Hepatocyte (in vitro differentiated cells): ENCODE data around the gene KCP. TPM values are rescaled to one million over a fixed set of nuclear protein-coding genes. Genes with fewer than 3 reads are reported as not detected.

Experiments used
- DNase-seq: peaks from one replicate; pipeline ENCODE4 v3.0.0-alpha.2; 2016; ENCODE audit warnings: low spot score
- H2AFZ ChIP-seq: fragments of 200-600 bp; sonication (generic); 2 replicates; pipeline ENCODE4 v1.6.0; 2016; ENCODE audit warnings: antibody characterized with exemption, mild to moderate bottlenecking
- H3K27ac ChIP-seq: fragments of 200-600 bp; sonication (generic); 2 replicates; pipeline ENCODE4 v1.5.1; 2016; ENCODE audit warnings: mild to moderate bottlenecking
- H3K27me3 ChIP-seq: fragments of 200-600 bp; sonication (generic); 2 replicates; pipeline ENCODE4 v1.6.1; 2016
- H3K36me3 ChIP-seq: fragments of 200-600 bp; sonication (generic); replicated peaks from 2 replicates; pipeline ENCODE4 v1.5.1; 2016; ENCODE audit warnings: low read depth; ENCODE audit not compliant: insufficient read depth
- H3K4me1 ChIP-seq: fragments of 200-600 bp; sonication (generic); 2 replicates; pipeline ENCODE4 v1.5.1; 2016; ENCODE audit warnings: mild to moderate bottlenecking, moderate library complexity; ENCODE audit not compliant: insufficient read depth
- H3K4me2 ChIP-seq: fragments of 200-600 bp; sonication (generic); 2 replicates; pipeline ENCODE4 v1.6.0; 2016
- H3K4me3 ChIP-seq: fragments of 200-600 bp; sonication (generic); 2 replicates; pipeline ENCODE4 v1.5.1; 2016; ENCODE audit warnings: mild to moderate bottlenecking
- H3K79me2 ChIP-seq: fragments of 200-600 bp; sonication (generic); 2 replicates; pipeline ENCODE4 v1.6.0; 2017; ENCODE audit warnings: mild to moderate bottlenecking
- H3K9me2 ChIP-seq: fragments of 200-600 bp; sonication (generic); replicated peaks from 2 replicates; pipeline ENCODE4 v1.6.0; 2017; ENCODE audit warnings: mild to moderate bottlenecking; ENCODE audit not compliant: insufficient read depth
- H3K9me3 ChIP-seq: fragments of 200-600 bp; sonication (generic); 2 replicates; pipeline ENCODE4 v1.5.1; 2016; ENCODE audit warnings: low read depth, mild to moderate bottlenecking
- H4K20me1 ChIP-seq: fragments of 200-600 bp; sonication (generic); 2 replicates; pipeline ENCODE4 v1.6.0; 2016; ENCODE audit warnings: mild to moderate bottlenecking; ENCODE audit not compliant: insufficient read depth, poor library complexity, severe bottlenecking
- EZH2 ChIP-seq: fragments of 200-600 bp; sonication (generic); IDR thresholded peaks from 2 replicates; pipeline ENCODE4 v1.6.1; 2016; ENCODE audit warnings: antibody characterized with exemption, mild to moderate bottlenecking, borderline replicate concordance
- EZH2phosphoT487 ChIP-seq: fragments of 200-600 bp; sonication (generic); IDR thresholded peaks from one replicate; pipeline ENCODE4 v1.6.1; 2018; ENCODE audit warnings: antibody characterized with exemption, mild to moderate bottlenecking, low read depth, moderate library complexity; ENCODE audit not compliant: unreplicated experiment, severe bottlenecking
- WGBS: methylation state at CpG from one replicate; pipeline ENCODE4 v1.1.6; 2016; ENCODE audit warnings: low lambda C conversion rate; ENCODE audit errors: missing lambda C conversion rate; 5-methylcytosine and 5-hydroxymethylcytosine counted together
- polyA plus RNA-seq: library from polyadenylated mRNA; unstranded; fragments of >200 nt; fragmentation: Nextera tagmentation; extraction: Ambion mirVana; gene quantifications from 2 replicates; pipeline ENCODE4 v1.2.1, GENCODE V29; 2016
- total RNA-seq: library from RNA; depleted of rRNA; stranded (reverse); fragments of >200 nt; gene quantifications from 2 replicates; pipeline ENCODE4 v1.2.3, GENCODE V29; 2014
- TF ChIP-seq, protein P1 (sequence below): fragments of 200-600 bp; sonication (generic); IDR thresholded peaks from 2 replicates; pipeline ENCODE4 v1.5.1; 2016; ENCODE audit warnings: antibody characterized with exemption, mild to moderate bottlenecking; ENCODE audit not compliant: poor library complexity

Gene KCP
- total and polyA plus RNA-seq, 2 experiments from 2014 or later: 0.40 to 2.4 TPM

DNA sequence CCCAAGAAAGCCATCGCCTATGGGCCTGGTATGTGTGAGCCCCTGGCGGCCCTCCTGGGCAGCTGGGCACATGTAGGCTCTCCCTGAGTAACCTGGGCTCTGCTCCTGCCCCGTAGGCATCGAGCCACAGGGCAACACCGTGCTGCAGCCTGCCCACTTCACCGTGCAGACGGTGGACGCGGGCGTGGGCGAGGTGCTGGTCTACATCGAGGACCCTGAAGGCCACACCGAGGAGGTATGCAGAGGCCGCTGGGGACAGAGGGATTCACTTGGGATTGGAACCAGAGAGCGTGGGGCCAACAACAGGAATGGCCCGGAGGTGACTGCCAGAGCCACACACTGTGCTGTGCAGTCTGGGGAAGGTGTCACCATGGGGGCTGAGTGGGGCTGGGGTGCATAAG lies 73.0 kb downstream of the KCP start:
- Histone ChIP-seq H3K4me2 (no peak overlapping the region), H3K27me3 (no peaks in the 10 kb centered on the region), H3K36me3 (no peaks in the 10 kb centered on the region), H3K9me3 (no peaks in the 10 kb centered on the region), H3K9me2 (no peaks in the 10 kb centered on the region), H3K4me3 (no peak overlapping the region), H4K20me1 (no peaks in the 10 kb centered on the region), H3K79me2 (no peaks in the 10 kb centered on the region), H2AFZ (no peak overlapping the region), H3K27ac (no peak overlapping the region), H3K4me1 (peaks cover 19% of the 10 kb centered on the region)
- no peak for DNase-seq
- no peak for TF ChIP-seq EZH2phosphoT487
- TF ChIP-seq, protein P1, sequence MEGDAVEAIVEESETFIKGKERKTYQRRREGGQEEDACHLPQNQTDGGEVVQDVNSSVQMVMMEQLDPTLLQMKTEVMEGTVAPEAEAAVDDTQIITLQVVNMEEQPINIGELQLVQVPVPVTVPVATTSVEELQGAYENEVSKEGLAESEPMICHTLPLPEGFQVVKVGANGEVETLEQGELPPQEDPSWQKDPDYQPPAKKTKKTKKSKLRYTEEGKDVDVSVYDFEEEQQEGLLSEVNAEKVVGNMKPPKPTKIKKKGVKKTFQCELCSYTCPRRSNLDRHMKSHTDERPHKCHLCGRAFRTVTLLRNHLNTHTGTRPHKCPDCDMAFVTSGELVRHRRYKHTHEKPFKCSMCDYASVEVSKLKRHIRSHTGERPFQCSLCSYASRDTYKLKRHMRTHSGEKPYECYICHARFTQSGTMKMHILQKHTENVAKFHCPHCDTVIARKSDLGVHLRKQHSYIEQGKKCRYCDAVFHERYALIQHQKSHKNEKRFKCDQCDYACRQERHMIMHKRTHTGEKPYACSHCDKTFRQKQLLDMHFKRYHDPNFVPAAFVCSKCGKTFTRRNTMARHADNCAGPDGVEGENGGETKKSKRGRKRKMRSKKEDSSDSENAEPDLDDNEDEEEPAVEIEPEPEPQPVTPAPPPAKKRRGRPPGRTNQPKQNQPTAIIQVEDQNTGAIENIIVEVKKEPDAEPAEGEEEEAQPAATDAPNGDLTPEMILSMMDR: no peak
- TF ChIP-seq EZH2: no peak
- 95% methylated on average over 16 of the region's 16 CpGs for WGBS

DNA sequence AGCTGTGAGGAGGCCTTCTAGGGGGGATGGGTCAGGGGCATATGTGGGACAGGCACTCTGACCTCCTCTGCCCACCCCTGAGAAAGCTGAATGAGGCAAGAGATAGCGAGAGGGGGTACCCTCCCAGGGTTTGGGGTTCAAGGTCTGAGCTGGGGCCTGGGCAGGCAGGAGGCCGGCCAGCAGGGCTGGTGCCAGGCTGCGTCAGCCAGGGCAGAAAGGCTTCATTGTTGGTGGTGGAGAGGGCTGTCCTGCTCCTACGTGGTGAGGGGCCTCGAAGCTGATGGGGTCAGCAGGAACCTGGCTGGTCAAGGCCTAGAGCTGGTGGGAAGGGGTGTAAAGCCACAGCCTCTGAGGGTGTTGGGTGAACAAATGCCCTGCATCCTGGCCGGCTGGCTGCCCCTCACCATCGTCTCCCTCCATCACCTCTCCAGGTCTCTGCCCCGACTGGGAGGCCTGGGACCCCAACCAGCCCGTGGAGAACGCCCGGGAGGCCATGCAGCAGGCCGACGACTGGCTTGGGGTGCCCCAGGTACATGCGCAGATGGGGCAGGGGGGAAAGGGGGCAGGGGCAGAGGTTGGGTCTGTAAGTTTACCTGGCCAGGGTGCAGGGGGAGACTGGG lies 73.7 kb downstream of the KCP start:
- no peaks in the 10 kb centered on the region for H3K79me2 ChIP-seq
- H4K20me1 ChIP-seq: no peaks in the 10 kb centered on the region
- no peak for DNase-seq
- no peak overlapping the region for H3K27ac ChIP-seq
- no peak overlapping the region for H3K4me2 ChIP-seq
- H3K36me3 ChIP-seq: no peaks in the 10 kb centered on the region
- TF ChIP-seq EZH2 (no peak), EZH2phosphoT487 (no peak)
- TF ChIP-seq, protein P1: no peak
- 97% methylated on average over 14 of the region's 14 CpGs for WGBS
- no peaks in the 10 kb centered on the region for H3K9me2 ChIP-seq
- no peaks in the 10 kb centered on the region for H3K27me3 ChIP-seq
- no peaks in the 10 kb centered on the region for H3K9me3 ChIP-seq
- peaks cover 26% of the 10 kb centered on the region for H3K4me1 ChIP-seq
- no peak overlapping the region for H3K4me3 ChIP-seq
- H2AFZ ChIP-seq: no peak overlapping the region

DNA sequence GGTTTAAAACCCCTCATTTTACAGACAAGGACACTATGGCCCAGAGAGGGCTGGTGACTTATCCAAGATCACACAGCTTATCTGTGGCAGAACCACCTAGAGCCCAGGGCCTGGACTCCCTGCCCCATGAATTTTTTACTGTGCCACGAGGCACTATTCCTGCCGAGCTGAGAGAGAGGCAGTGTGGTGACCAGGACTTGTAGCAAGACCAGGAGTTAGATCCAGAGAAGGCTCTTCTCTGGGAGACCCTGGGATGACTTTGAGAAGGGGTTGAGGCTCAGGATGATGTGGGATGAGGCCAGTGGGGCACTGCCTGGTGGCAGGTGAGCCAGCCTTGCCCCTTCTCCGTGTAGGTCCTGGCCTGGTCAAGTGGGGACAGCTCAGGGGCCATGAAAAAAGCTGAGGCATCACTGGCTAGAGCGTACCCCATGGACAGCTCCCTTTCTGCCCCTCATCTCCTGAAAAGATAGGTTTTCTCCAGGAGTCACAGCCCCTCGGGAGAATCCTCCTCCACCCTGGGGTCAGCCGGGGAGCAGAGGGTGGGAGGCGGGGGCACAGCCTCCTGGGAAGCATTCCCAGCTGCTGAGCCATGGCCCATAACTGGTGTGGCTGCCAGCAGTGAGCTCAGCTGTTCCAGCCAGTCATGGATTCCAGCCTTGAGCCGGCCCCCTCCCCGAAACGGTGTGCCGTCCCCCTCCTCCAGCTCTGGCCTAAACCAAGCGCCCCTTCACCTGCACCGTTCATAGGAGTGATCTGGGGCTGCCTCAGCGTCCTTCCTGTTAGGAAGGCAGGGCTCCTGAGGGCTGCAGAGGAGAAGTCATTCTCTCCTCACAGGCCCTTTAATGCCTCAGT lies 74.5 kb downstream of the KCP start:
- Histone ChIP-seq H2AFZ (no peak overlapping the region), H3K79me2 (no peaks in the 10 kb centered on the region), H3K27ac (no peak overlapping the region), H3K4me1 (peaks cover 34% of the 10 kb centered on the region), H3K4me3 (no peak overlapping the region), H3K9me2 (no peaks in the 10 kb centered on the region), H4K20me1 (no peaks in the 10 kb centered on the region), H3K9me3 (no peaks in the 10 kb centered on the region), H3K27me3 (peaks cover 2% of the 10 kb centered on the region), H3K36me3 (no peaks in the 10 kb centered on the region), H3K4me2 (no peak overlapping the region)
- WGBS: 87% methylated on average over 14 of the region's 14 CpGs
- TF ChIP-seq, protein P1: no peak
- no peak for TF ChIP-seq EZH2
- no peak for TF ChIP-seq EZH2phosphoT487
- no peak for DNase-seq
